ENCODE measurements around the gene CMSS1. TPM values are rescaled to one million over a fixed set of nuclear protein-coding genes. Genes with fewer than 3 reads are reported as not detected.

The CMSS1 gene
- total and polyA plus RNA-seq, 4 donors = 3.8 to 19.5 (median 7.5) TPM

- Histone ChIP-seq H3K36me3 (ENCODE audit: control insufficient read depth in 4 of 4, insufficient read depth in 3 of 4, low read depth in 1 of 4, low read length in 3 of 4) (no peaks in the 10 kb centered on the region), H3K9ac (ENCODE audit: low read depth in 1 of 2, low read length in 2 of 2) (no peak overlapping the region), H3K9me3 (ENCODE audit: control insufficient read depth in 4 of 4, low read length in 3 of 4) (no peaks in the 10 kb centered on the region), H3K4me3 (ENCODE audit: low read depth in 1 of 3, low read length in 3 of 3) (no peak overlapping the region), H3K4me1 (ENCODE audit: control insufficient read depth in 4 of 4, insufficient read depth in 4 of 4, low read length in 3 of 4) (no peaks in the 10 kb centered on the region), H3K27ac (ENCODE audit: low read depth in 1 of 2, low read length in 2 of 2) (no peak overlapping the region), H3K27me3 (ENCODE audit: control insufficient read depth in 4 of 4, insufficient read depth in 4 of 4, low read length in 3 of 4) (no peaks in the 10 kb centered on the region)
- TF ChIP-seq FOXA2 (IDR thresholded peaks at IDR 0.05) (no peak), ZBTB33 (IDR thresholded peaks at IDR 0.05) (no peak), NR2F2 (IDR thresholded peaks at IDR 0.05) (no peak), HNF4G (IDR thresholded peaks at IDR 0.05) (no peak), FOXA1 (IDR thresholded peaks at IDR 0.05) (no peak), EGR1 (IDR thresholded peaks at IDR 0.05; ENCODE audit: low read depth in 2 of 2) (no peak), YY1 (IDR thresholded peaks at IDR 0.05) (no peak), RXRA (IDR thresholded peaks at IDR 0.05) (no peak), RAD21 (IDR thresholded peaks at IDR 0.05) (no peak), TAF1 (conservative IDR thresholded peaks at IDR 0.05) (no peak), ATF3 (IDR thresholded peaks at IDR 0.05) (no peak), MAX (IDR thresholded peaks at IDR 0.05) (no peak), GABPA (IDR thresholded peaks at IDR 0.05 in 1 of 2, conservative IDR thresholded peaks at IDR 0.05 in 1 of 2) (no peak), JUND (IDR thresholded peaks at IDR 0.05) (no peak), SP1 (IDR thresholded peaks at IDR 0.05) (no peak), HNF4A (conservative IDR thresholded peaks at IDR 0.05) (no peak)
- TF ChIP-seq, protein P1, sequence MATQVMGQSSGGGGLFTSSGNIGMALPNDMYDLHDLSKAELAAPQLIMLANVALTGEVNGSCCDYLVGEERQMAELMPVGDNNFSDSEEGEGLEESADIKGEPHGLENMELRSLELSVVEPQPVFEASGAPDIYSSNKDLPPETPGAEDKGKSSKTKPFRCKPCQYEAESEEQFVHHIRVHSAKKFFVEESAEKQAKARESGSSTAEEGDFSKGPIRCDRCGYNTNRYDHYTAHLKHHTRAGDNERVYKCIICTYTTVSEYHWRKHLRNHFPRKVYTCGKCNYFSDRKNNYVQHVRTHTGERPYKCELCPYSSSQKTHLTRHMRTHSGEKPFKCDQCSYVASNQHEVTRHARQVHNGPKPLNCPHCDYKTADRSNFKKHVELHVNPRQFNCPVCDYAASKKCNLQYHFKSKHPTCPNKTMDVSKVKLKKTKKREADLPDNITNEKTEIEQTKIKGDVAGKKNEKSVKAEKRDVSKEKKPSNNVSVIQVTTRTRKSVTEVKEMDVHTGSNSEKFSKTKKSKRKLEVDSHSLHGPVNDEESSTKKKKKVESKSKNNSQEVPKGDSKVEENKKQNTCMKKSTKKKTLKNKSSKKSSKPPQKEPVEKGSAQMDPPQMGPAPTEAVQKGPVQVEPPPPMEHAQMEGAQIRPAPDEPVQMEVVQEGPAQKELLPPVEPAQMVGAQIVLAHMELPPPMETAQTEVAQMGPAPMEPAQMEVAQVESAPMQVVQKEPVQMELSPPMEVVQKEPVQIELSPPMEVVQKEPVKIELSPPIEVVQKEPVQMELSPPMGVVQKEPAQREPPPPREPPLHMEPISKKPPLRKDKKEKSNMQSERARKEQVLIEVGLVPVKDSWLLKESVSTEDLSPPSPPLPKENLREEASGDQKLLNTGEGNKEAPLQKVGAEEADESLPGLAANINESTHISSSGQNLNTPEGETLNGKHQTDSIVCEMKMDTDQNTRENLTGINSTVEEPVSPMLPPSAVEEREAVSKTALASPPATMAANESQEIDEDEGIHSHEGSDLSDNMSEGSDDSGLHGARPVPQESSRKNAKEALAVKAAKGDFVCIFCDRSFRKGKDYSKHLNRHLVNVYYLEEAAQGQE (IDR thresholded peaks at IDR 0.05) = no peak
- TF ChIP-seq, protein P2, sequence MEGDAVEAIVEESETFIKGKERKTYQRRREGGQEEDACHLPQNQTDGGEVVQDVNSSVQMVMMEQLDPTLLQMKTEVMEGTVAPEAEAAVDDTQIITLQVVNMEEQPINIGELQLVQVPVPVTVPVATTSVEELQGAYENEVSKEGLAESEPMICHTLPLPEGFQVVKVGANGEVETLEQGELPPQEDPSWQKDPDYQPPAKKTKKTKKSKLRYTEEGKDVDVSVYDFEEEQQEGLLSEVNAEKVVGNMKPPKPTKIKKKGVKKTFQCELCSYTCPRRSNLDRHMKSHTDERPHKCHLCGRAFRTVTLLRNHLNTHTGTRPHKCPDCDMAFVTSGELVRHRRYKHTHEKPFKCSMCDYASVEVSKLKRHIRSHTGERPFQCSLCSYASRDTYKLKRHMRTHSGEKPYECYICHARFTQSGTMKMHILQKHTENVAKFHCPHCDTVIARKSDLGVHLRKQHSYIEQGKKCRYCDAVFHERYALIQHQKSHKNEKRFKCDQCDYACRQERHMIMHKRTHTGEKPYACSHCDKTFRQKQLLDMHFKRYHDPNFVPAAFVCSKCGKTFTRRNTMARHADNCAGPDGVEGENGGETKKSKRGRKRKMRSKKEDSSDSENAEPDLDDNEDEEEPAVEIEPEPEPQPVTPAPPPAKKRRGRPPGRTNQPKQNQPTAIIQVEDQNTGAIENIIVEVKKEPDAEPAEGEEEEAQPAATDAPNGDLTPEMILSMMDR (IDR thresholded peaks at IDR 0.05; ENCODE audit: low read depth, low read length, missing input control) = no peak
- 17% methylated on average over 1 of the region's 1 CpG for WGBS
- no peak for DNase-seq (ENCODE audit: low spot score)
These were observed 302.4 kb downstream of the CMSS1 start for GRCh38 chr3:100120012-100120411.
